ENCODE data around the gene GTF2F1. TPM values are rescaled to one million over a fixed set of nuclear protein-coding genes. Genes with fewer than 3 reads are reported as not detected.
A peak's percentile ranks its signal among the peaks of the same experiment; 100 is the strongest.

Gene GTF2F1
- total and polyA plus RNA-seq, 2 experiments from 2014 or later: 41.2 to 43.3 TPM

DNA sequence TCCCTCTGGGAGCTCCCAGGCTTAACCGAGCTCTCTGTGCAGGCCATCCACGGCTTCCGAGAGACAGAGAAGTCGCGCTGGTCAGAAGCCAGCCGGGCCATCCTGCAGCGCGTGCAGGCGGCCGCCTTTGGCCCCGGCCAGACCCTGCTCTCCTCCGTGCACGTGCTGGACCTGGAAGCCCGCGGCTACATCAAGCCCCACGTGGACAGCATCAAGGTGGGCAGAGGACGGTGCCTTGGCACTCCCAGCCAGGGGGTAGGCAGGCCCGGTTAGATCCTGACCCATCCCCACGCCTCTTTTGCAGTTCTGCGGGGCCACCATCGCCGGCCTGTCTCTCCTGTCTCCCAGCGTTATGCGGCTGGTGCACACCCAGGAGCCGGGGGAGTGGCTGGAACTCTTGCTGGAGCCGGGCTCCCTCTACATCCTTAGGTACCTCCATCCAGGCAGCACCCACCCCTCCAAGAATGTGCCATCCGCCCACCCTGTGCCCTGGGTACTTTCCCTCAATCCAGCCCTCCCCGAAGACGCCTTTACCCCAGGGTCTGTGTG is 18.7 kb downstream of the GTF2F1 start:
- Histone ChIP-seq H3K36me3 (ENCODE audit: low read depth) (0 out of 2 replicates have a peak, but pooled peaks cover 3% of the 10 kb centered on the region), H4K20me1 (ENCODE audit: insufficient read depth) (no peaks in the 10 kb centered on the region), H3F3A (ENCODE audit: insufficient read depth) (peaks cover 30% of the 10 kb centered on the region; the same call in 1 of the 2 replicates), H3K9me3 (ENCODE audit: low read depth) (no peaks in the 10 kb centered on the region), H2AFZ (peak overlapping the region; percentile 58; the same call in 1 of the 2 replicates), H3K9ac (peak overlapping the region; percentile 75; the same call in 1 of the 2 replicates), H3K9me2 (ENCODE audit: insufficient read depth) (no peaks in the 10 kb centered on the region), H3K4me1 (ENCODE audit: insufficient read depth) (peaks cover 10% of the 10 kb centered on the region), H3K27me3 (replicated peaks; ENCODE audit: insufficient read depth) (no peaks in the 10 kb centered on the region), H3K4me3 (peak overlapping the region; percentile 67), H3K4me2 (ENCODE audit: unreplicated experiment) (peak overlapping the region; percentile 58), H3K27ac (no peak overlapping the region), H3K79me2 (ENCODE audit: insufficient read depth) (no peaks in the 10 kb centered on the region)
- WGBS, 2 experiments (ENCODE audit: low coverage in 1 of 2, low lambda C conversion rate in 2 of 2, missing lambda C conversion rate in 2 of 2): 51 to 63% methylated on average over 29 of the region's 29 CpGs
- TF ChIP-seq EZH2 (IDR thresholded peaks at IDR 0.05; ENCODE audit: insufficient read depth, poor library complexity, severe bottlenecking): no peak
- TF ChIP-seq EZH2phosphoT487 (IDR thresholded peaks at IDR 0.05; ENCODE audit: insufficient read depth, low read depth): no peak
- DNase-seq: no peak
- in situ Hi-C loops (cut with MboI): no loop called here

- TF ChIP-seq EZH2 (IDR thresholded peaks at IDR 0.05; ENCODE audit: insufficient read depth, poor library complexity, severe bottlenecking) (no peak), EZH2phosphoT487 (IDR thresholded peaks at IDR 0.05; ENCODE audit: insufficient read depth, low read depth) (no peak)
- Histone ChIP-seq H3K9me2 (ENCODE audit: insufficient read depth) (no peaks in the 10 kb centered on the region), H4K20me1 (ENCODE audit: insufficient read depth) (no peaks in the 10 kb centered on the region), H3K27me3 (replicated peaks; ENCODE audit: insufficient read depth) (no peaks in the 10 kb centered on the region), H3K27ac (peak overlapping the region; percentile 56), H3K9ac (peak overlapping the region; percentile 75), H3K79me2 (ENCODE audit: insufficient read depth) (no peaks in the 10 kb centered on the region), H3K4me1 (ENCODE audit: insufficient read depth) (peaks cover 10% of the 10 kb centered on the region), H3K9me3 (ENCODE audit: low read depth) (no peaks in the 10 kb centered on the region), H3K4me3 (peak overlapping the region; percentile 67), H3K36me3 (ENCODE audit: low read depth) (no peaks in the 10 kb centered on the region), H3K4me2 (ENCODE audit: unreplicated experiment) (peak overlapping the region; percentile 58), H2AFZ (peak overlapping the region; percentile 58), H3F3A (ENCODE audit: insufficient read depth) (peaks cover 29% of the 10 kb centered on the region; the same call in 1 of the 2 replicates)
- in situ Hi-C loops (cut with MboI): no loop called here
- WGBS, 2 experiments (ENCODE audit: low coverage in 1 of 2, low lambda C conversion rate in 2 of 2, missing lambda C conversion rate in 2 of 2): 21 to 33% methylated on average over 3 to 5 of the region's 5 CpGs
- no peak for DNase-seq
Observed at GRCh38 chr19:6373813-6374108, 19.2 kb downstream of the GTF2F1 start.

DNA sequence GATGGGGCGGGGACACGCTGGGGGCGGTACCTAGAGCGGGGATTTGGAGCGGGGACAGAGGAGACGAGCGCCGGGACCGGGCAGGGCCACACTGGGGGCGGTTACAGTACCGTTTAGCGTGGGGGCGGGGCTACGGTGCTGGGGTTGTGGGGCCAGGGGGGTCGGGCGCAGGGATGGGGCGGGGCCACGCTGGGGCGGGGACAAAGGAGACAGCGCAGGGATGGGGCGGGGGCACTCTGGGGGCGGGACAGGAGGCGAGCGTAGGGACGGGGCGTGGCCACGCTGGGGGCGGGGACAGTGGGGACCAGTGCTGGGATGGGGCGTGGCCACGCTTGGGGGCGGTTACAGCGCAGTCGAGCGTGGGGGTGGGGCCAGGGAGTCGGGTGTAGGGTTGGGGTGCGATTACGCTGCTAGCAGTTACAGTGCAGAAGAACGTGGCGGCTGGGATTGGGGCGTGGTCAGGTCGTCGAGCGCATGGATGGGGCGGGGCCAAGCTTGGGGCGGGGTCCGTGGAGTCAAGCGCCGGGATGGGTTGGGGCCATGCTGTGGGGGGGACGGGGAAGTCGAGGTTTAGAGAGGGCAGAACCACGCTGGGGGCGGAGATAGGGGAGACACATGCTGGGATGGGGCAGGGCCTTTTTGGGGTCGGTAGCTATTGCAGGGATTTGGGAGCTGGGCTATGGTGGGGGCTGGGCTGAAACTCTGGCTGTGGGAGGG is 19.7 kb downstream of the GTF2F1 start:
- Histone ChIP-seq H3K27ac (peak overlapping the region; percentile 98), H3K36me3 (ENCODE audit: low read depth) (no peaks in the 10 kb centered on the region), H3K79me2 (ENCODE audit: insufficient read depth) (no peaks in the 10 kb centered on the region), H3K27me3 (replicated peaks; ENCODE audit: insufficient read depth) (no peaks in the 10 kb centered on the region), H4K20me1 (ENCODE audit: insufficient read depth) (no peaks in the 10 kb centered on the region), H3F3A (ENCODE audit: insufficient read depth) (0 out of 2 replicates have a peak, but pooled peaks cover 24% of the 10 kb centered on the region), H3K9ac (peak overlapping the region; percentile 98), H2AFZ (peak overlapping the region; percentile 91), H3K4me2 (ENCODE audit: unreplicated experiment) (peak overlapping the region; percentile 87), H3K4me1 (ENCODE audit: insufficient read depth) (peaks cover 10% of the 10 kb centered on the region), H3K4me3 (peak overlapping the region; percentile 94), H3K9me2 (ENCODE audit: insufficient read depth) (no peaks in the 10 kb centered on the region), H3K9me3 (ENCODE audit: low read depth) (no peaks in the 10 kb centered on the region)
- WGBS, 2 experiments (ENCODE audit: low coverage in 1 of 2, low lambda C conversion rate in 2 of 2, missing lambda C conversion rate in 2 of 2): 0 to 1% methylated on average over 16 to 51 of the region's 53 CpGs
- in situ Hi-C loops (cut with MboI): no loop called here
- no peak for TF ChIP-seq EZH2phosphoT487 (IDR thresholded peaks at IDR 0.05; ENCODE audit: insufficient read depth, low read depth)
- TF ChIP-seq EZH2 (IDR thresholded peaks at IDR 0.05; ENCODE audit: insufficient read depth, poor library complexity, severe bottlenecking): no peak
- DNase-seq: peak; percentile 99

GRCh38 chr19:6372594-6373095 is 20.3 kb downstream of the GTF2F1 start, which contains the start of gene ALKBH7:
ALKBH7 (plus strand) TSS chr19:6372794; CDS start chr19:6372821, 27 bp downstream.
- H3K27me3 ChIP-seq (replicated peaks; ENCODE audit: insufficient read depth): no peaks in the 10 kb centered on the region
- WGBS, 2 experiments (ENCODE audit: low coverage in 1 of 2, low lambda C conversion rate in 2 of 2, missing lambda C conversion rate in 2 of 2): 0 to 1% methylated on average over 35 to 46 of the region's 47 CpGs
- H3K27ac ChIP-seq: peak within 1 kb of the TSS; percentile 98
- peak within 1 kb of the TSS; percentile 91 for H2AFZ ChIP-seq
- peak within 1 kb of the TSS; percentile 91 for H3K4me2 ChIP-seq (ENCODE audit: unreplicated experiment)
- H3K9me2 ChIP-seq (ENCODE audit: insufficient read depth): no peaks in the 10 kb centered on the region
- no peaks in the 10 kb centered on the region for H3K79me2 ChIP-seq (ENCODE audit: insufficient read depth)
- H3K4me3 ChIP-seq: peak within 1 kb of the TSS; percentile 94
- 0 out of 2 replicates have a peak, but pooled peaks cover 23% of the 10 kb centered on the region for H3F3A ChIP-seq (ENCODE audit: insufficient read depth)
- no peaks in the 10 kb centered on the region for H4K20me1 ChIP-seq (ENCODE audit: insufficient read depth)
- H3K4me1 ChIP-seq (ENCODE audit: insufficient read depth): peaks cover 10% of the 10 kb centered on the region
- H3K36me3 ChIP-seq (ENCODE audit: low read depth): 0 out of 2 replicates have a peak, but pooled peaks cover 2% of the 10 kb centered on the region
- no peaks in the 10 kb centered on the region for H3K9me3 ChIP-seq (ENCODE audit: low read depth)
- peak; percentile 100 for DNase-seq
- TF ChIP-seq EZH2 (IDR thresholded peaks at IDR 0.05; ENCODE audit: insufficient read depth, poor library complexity, severe bottlenecking) (no peak), EZH2phosphoT487 (IDR thresholded peaks at IDR 0.05; ENCODE audit: insufficient read depth, low read depth) (no peak)
- peak within 1 kb of the TSS; percentile 98 for H3K9ac ChIP-seq
- in situ Hi-C loops (cut with MboI): no loop called here

Data from GM23248 (cell line).